HG03159 (cell line): ENCODE results near the gene LEPROT.
A peak's percentile ranks its signal among the peaks of the same experiment; 100 is the strongest.
"Not testable (repeated sequence)": the region's sequence is repeated elsewhere in the genome, so short reads cannot be mapped to it uniquely, and the experiment has no call there.

Experiments used
- ATAC-seq: cut with Tn5 transposase; IDR thresholded peaks from one replicate; pipeline ENCODE4 v1.9.1; 2021; ENCODE audit warnings: mild to moderate bottlenecking, moderate library complexity; ENCODE audit not compliant: unreplicated experiment

Gene LEPROT

DNA sequence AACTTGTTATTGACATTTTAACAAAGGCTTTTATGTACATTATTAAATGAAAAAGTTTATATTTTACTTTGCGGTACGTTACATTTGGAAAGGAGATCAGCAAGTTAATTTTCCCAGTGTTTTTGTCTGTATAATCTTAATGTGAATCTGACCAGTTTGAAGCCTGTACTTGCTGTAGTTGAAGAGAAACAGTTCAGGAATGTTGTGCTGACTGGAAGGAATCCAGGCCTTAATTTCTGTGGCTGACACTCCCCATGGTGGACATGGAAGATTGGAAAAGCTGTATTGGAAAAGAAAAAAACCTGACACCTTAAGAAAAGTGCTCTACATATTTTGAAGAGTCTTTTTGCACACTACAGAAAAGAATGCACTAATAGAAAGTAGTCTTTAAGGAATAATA is 15.5 kb downstream of the LEPROT start:
- no peak for ATAC-seq

DNA sequence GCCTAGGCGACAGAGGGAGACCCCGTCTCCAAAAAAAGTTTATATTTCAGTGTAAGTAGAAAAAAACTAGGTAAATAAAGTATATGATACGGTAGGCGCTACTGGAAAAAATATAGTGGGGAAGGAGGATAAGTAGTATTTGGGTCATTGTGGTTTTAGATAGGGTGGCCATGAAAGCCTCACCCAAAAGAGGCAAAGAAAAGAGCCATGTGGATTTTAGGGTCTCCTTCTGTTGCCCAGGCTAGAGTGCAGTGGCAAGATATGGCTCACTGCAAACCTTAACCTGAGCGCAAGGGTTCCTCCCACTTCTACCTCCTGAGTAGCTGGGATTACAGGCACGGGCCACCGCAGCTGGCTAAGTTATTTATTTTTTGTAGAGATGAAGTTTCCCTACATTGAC is 17.1 kb downstream of the LEPROT start:
- ATAC-seq = no peak

DNA sequence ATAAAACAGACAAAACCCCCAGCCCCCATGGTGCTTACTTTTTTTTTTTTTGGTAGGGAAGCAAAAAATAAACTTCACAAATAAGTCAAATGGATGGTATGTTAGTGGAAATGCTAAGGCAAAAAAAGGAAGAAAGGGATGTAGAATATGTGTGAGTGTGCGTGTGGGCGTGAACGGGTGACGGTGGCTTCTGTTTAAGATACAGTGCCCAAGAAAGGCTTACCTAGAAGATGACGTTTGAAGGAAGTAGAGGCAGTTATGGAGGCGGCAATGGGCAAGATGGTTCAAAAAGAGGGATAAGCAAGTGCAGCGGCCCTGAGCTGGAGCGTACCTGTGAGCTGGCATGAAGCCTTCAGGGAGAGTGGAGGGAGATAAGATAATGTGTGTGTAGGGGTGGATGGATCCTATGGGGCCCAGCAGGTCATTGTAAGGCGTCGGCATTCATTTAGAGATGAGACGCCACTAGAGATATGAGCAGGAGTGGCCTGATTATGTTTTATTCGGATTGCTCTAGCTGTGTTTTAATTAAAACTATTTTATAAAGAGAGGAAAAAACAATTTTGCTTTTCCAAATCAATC is 19.9 kb downstream of the LEPROT start:
- ATAC-seq = no peak

DNA sequence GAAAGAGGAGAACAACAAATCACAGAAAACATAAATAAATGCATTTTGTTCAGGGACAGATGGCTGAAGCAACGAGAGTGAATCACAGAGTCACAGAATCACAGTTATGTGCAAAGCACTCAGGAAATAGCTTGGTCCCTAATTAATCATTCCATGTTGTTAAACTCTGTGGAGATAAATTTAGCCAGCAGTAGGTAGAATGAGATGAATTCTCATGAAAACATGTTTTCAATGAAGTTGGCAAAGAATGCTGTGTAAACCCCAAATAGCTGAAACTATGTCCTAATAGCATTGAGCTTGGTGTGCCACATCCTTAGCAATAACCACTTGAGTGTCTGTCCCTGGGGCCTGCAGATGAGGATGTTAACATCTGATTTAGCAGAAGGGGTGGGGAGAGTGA is 20.4 kb downstream of the LEPROT start:
- ATAC-seq = no peak

DNA sequence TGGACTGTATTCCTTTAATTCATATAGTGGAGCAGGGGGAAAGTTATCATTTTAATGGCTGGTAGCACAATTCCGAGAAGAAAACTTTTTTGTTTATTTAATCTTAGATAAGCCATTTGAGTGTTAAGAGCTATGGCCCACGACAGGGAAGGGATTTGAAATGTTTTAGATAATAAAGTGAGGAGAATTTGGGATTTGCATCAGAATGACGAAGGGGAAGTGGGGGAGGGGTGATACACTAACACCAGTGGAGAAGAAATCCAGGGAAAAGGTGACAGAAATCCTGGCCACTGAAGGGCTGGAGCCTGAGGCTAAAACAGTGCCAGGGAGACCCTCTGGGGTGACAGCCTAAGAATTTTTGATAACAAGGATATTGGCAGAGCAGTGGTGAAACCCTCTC is 21.0 kb downstream of the LEPROT start:
- ATAC-seq = no peak

DNA sequence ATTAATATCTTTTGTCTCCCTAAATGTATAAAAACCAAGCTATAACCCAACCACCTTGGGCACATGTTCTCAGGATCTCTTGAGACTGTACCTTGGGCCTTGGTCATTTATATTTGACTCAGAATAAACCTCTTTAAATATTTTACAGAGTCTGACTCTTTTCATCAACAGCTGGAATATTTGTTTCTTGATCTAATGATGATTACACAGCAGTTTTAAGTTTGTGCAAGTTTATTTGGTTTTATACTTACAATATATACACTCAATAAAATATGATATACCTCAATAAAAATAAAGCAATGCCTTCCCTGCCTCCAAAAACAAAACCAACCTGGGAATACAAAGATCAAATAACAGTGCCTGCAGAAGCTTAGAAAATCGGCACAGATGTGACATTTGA is 22.0 kb downstream of the LEPROT start:
- ATAC-seq = no peak

DNA sequence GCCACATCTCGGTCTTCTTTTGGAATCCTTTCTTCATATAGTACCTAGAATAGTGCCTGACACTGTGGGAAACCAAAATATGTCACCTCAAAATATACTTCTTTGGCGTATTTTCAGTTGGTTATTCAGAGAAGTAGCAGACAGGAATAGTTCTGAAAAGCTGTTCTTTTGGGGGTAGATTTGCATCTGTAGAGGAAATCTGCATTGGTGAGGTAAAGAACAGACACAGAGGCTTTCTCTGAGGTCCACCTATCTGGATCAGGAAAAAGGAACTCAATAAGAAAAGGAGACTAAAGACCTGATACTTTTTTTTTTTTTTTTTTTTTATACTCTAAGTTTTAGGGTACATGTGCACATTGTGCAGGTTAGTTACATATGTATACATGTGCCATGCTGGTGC is 23.2 kb downstream of the LEPROT start:
- no peak for ATAC-seq

DNA sequence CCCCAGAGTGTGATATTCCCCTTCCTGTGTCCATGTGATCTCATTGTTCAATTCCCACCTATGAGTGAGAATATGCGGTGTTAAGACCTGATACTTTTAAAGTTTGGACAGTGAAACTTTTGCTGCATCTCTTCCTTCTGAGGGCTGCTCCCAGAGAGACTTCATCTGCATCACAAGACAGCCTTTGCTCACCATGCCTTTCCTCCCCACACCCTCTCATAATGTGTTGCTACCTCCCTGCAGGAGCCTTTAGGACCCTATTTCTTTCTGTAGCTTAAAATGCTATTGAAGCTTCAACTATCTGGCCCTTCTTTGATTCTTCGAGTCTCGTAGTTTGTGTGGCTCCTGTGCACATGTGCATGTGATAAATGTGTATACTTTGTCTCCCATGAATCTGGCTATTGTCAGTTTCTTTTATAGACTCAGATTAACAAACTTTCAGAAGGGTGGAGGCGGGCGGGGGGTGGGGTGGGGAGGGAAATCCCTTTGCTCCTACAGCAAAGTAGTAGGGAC is 23.7 kb downstream of the LEPROT start:
- ATAC-seq = no peak

DNA sequence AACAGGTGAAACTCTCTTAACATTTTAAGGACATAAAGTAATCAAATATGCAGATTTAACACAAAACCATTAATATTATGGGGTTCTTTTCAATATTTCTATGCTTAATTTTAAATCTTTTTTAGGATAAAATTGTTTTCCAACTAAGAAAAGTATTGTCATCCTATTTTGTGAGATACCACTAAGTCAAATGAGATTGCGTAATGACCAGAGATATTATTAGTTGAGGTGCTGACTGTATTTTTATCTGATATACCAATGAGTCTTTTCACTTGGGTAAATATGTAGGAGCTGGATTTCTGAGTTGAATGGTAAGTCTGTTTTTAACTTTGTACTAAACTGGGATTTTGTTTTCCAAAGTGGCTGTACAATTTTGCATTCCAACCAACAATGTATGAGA is 25.4 kb downstream of the LEPROT start:
- no peak for ATAC-seq

DNA sequence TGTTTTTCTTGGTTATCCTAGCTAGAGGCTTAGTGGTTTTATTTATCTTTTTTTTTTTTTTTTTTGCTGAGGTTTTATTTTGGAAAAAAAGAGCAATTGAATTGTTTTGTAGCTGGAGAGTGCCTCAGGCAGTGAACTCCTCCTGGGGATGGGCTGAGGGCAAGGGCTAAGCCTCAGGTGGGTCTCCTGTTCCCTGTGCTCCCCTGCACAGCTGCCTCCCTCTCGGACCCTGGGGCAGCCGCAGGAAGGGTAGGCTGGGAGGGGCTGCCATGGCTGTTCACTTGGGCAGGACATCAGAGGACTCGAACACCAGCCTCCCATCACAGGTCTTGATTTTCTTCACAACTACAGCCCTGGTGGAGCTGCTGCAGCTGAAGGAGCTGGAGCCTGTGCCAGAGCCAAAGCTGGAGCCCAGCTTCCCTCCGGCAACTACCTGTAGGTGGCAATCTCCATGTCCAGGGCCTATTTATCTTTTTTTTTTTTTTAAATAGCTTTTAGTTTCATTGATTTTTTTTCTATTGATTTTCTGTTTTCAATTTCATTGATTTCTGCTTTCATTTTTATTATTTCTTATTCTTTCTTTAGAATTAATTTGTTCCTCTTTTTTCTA is 28.9 kb downstream of the LEPROT start:
- no peak for ATAC-seq

DNA sequence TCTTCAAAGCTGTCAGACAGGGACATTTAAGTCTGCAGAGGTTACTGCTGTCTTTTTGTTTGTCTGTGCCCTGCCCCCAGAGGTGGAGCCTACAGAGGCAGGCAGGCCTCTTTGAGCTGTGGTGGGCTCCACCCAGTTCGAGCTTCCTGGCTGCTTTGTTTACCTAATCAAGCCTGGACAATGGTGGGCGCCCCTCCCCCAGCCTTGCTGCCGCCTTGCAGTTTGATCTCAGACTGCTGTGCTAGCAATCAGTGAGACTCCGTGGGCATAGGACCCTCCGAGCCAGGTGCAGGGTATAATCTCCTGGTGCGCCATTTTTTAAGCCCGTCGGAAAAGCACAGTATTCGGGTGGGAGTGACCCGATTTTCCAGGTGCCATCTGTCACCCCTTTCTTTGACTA is 35.2 kb downstream of the LEPROT start:
- ATAC-seq = not testable (repeated sequence)

DNA sequence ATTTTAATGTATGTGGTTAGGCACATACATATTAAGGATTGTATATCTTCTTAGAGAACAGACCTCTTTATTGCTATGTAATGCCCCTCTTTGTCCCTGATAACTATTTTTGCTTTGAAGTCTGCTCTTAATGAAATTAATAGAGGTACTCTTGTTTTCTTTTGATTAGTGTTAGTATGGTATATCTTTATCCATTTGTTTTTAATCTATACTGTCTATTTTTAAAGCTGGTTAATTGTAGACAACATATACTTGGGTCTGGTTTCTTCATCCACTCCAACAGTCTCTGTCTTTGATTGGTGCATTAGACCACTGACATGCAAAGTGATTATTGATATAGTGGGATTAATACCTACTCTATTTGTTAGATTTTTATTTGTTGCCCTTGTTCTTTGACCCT is 36.0 kb downstream of the LEPROT start:
- no peak for ATAC-seq

DNA sequence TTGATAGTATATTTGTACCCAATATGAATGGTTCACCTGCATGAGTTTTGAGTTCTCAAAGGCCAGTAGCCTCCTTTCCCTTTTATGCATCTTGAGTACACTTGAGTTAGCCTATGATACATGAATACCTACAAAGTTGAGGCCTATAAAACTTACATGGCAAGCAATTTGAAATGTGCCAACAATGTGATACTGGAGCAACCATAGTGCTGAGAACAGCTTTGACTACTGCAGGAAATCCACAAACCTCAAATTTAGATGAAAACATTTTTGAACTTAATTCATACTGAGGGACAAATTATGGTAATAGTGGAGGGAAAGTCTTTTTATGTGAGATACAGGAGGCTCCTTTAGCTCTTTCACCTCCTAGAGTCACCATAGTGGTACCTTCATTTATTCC is 37.4 kb downstream of the LEPROT start:
- ATAC-seq = no peak

DNA sequence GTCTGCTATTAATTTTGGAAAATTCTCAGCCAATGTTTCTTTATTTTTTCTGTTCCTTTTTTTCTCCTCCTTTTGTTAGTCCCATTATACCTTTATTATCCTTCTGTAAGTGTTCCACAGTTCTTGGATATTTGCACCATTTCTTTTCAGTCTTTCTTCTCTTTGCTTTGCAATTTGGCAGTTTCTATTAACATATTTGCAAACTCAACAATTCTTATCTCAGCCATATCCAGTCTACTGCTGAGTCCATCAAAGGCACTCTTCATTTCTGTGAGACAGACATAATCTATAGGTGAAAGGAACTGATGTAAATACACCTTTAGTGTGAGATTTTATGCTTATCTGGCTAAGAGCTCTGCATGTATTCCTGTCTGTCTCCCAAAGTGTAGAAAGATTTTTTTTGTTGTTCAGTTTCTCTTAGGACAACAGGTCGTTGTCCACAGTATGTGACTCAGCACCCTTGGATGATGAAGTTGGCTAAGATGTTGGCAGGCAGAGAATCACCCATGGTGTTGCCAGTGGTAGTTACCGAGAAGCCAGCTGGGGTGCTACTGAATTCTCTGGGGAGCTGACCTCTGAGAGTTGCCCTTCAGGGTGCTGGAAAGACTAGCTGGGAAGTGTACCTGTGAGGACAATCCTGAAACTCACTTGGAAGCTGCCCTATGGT is 38.4 kb downstream of the LEPROT start:
- ATAC-seq = no peak

DNA sequence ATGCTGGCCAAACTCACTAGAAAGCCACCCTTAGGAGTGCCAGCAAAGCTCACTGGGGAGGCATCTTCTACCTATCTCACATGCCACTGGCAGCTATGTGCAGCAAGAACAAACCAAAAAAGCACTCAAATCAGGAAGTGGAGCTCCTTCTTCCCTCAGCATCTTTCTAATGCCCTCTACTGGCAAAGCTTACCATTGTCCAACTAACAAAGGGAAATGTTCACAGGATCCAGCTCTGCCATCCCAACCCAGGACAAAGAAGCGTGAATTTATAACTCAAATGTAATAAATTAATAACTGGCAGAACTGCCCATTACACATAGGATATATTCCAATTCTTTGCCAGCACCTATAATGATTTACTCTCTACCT is 38.9 kb downstream of the LEPROT start:
- ATAC-seq = peak; percentile 78

DNA sequence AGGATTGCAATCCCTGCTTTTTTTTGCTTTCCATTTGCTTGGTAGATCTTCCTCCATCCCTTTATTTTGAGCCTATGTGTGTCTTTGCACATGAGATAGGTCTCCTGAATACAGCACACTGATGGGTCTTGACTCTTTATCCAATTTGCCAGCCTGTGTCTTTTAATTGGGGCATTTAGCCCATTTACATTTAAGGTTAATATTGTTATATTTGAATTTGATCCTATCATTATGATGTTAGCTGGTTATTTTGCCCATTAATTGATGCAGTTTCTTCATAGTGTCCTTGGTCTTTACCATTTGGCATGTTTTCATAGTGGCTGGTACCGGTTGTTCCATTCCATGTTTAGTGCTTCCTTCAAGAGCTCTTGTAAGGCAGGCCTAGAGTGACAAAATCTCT is 45.4 kb downstream of the LEPROT start:
- not testable (repeated sequence) for ATAC-seq

DNA sequence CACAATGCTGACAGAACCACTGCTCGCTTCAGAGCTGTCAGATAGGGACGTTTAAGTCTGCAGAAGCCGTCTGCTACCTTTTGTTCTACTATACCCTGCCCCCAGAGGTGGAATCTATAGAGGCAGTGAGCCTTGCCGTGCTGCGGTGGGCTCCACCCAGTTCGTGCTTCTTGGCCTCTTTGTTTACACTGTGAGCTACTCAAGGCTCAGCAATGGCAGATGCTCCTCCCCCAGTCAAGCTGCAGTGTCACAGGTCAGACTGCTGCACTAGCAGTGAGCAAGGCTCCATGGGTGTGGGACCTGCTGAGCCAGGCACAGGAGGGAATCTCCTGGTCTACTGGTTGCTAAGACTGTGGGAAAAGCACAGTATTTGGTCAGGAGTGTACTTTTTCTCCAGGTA is 47.1 kb downstream of the LEPROT start:
- ATAC-seq = no peak

DNA sequence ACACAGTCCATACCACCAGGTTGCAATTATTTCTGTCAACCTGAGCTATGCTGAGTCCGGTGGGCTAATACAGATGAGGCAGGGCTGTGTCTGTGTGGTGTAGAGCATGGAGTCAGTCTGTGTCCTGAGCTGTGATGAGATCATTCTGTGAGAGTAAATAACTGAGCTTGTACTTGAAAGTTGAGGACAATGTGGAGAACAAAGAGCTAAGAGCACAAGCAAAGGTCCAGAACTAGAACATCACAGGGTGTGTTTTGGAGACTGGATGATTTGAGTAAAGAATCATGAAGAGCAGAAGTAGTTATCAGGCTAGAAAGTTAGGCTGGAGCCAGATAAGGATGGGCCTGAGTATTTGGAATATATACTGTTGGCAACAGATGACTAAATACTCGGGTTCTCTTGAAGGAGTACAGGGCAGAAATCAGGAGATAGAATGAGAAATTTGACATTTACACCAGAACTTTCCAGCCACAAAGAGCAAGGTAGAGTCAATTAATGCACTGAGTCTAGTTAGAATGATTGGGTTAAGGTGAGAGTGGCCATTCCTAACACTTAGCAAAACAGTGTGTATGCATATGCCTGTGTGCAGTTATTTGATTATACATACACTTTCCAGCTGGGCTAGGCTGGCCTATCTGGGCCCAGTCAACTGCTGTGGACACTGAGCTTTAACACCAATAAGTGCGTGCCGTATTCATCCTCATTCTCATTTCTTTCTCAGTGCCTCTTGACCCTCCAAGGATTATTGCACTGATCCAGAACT is 48.8 kb downstream of the LEPROT start:
- ATAC-seq = no peak

DNA sequence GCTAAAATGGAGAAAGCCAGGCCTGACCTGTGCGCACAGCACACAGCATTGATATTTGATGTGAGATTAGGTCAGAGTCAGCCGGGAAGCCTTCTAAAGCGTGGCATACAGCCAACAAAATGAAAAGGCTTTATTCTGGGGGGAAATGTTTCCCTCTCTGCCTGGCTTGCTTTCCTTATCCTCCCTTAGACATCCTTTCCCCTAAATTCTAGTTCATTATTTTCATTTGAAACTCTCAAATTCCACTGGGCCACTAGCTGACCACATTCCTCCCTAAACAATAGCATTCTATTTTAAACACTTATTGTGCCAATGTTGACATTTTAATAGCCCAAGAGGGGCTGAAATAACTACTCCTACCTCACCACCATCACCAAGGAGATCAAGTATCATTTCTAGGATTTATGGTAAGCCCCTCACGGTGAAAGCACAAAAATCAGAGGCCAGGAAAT is 49.4 kb downstream of the LEPROT start:
- ATAC-seq = no peak

DNA sequence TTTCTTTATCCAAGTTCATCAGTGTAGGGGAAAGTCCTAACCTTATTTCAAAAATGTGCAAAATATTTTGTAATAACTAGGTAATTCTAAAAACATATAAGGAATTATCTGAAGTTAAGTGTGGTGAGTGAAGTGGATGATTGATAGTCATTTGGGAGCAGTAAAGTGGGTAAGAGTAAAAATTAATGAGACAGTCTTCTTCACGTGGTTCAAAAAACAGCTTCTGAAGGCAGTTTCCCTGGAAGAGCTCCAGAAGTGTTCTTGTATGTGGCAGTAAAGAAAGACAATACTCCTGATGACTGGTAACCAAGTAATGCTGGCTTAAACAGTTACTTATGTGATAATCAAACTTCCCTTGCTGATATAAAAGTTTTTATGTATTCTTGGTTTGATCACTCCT is 50.3 kb downstream of the LEPROT start:
- no peak for ATAC-seq

DNA sequence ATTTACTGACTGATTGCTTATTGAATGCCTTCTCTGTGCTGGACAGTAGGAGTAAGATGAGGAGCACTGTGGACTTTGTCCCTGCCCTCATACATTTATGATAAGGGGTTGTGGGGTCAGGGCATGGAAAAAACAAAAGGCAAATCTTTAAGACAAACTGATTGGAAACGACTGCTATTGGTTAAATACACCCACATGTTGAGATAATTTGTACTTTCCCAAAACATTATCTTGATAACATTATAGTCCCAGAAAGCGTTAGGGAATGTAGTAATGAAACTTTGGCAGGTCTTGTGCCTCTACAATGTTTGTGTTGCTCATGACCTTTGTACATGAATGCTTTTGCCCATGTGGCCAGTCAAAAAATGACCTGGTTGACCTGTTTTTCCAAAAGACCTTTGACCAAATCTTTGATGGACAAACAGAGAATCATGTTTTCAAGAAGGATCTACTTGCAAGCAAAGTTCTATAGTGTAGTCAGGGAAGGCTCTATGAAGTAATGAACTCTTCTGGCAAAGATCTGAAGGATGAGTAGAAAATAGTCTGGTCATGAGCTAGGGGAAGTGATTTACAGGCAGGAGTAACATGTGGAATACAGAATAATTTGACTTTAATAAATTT is 50.9 kb downstream of the LEPROT start:
- no peak for ATAC-seq
